HG02981 (cell line): Measurements from ENCODE around the gene CABP1.
"Not testable (repeated sequence)": the region's sequence is repeated elsewhere in the genome, so short reads cannot be mapped to it uniquely, and the experiment has no call there.

Experiments
- ATAC-seq: cut with Tn5 transposase; IDR thresholded peaks from one replicate; pipeline ENCODE4 v1.9.1; 2021; ENCODE audit warnings: mild to moderate bottlenecking, moderate library complexity; ENCODE audit not compliant: unreplicated experiment

Gene CABP1

DNA sequence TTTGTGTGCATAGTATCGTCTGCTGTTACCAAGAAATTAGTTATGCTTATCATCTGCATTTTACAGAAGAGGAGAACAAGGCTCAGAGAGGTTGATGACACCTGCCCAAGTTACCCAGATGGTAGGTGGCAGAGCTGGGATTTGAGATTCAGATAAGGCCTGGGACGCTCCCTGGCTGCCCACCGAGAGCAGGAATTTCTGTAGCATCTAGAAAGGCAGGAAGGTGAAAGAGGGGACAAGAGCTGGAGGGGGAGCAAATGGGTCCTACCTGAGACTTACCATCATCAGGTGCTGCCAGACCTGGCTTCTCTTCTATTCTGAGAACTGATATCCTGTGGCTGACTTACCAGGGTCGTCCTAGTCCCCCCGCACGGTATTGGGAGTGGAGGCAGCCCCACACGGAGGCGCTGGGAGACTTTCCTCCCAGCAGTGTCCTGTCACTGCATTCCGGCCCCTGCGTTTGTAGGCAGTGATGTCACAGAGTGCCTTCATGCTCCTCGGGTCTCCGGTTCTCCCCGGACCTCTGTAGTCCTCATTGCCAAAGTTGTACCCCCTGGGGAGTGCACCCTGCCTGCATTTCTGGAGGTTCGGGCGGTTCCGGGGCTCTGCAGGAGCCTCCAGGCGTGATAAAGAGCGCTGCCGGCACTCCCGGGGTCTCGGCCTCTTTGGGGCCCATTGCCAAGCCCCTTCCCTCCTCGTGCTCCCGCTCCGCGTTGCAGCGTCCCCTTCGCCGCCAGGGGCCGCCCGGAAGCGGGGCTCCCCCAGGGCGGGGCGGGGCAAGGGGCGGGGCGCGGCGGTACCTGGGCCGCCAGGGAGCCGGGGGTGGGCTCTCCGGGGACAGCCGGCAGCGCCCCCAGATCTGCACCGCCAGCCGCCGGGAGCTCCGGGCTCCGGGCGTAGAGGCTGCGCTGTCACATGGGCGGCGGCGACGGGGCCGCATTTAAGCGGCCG, at the start of gene CABP1:
CABP1 (plus strand) TSS at position 856 of the 951 bp plus-strand sequence; CDS start at position 916, 60 bp downstream.
- ATAC-seq, result peak; percentile 58

DNA sequence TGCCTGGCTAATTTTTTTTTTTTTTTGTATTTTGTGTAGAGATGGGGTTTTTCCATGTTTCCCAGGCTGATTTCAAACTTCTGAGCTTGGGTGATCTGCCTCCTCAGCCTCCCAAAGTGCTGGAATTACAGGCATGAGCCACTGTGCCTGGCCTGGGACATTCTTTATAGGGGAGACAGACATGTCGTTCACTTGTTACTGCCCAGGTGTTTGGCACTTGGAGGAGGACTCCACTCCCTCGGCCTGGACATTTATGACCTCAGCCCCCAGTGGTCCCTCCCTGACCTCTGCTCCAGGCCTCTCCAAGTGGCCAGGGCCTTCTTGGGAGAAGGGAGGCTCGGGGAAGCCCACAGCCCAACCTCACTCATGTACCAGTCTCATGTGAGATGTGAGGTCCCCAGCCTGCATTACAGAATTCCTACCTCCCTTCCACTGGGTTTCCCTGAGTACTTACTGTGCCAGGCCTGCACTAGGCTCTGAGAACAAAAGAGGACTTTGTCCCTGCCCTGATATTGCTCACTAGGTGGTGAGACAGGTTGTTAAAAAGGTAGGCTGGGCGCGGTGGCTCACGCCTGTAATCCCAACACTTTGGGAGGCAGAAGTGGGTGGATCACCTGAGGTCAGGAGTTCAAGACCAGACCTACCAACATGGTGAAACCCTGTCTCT, 49.6 kb upstream of the CABP1 start:
- no peak for ATAC-seq

DNA sequence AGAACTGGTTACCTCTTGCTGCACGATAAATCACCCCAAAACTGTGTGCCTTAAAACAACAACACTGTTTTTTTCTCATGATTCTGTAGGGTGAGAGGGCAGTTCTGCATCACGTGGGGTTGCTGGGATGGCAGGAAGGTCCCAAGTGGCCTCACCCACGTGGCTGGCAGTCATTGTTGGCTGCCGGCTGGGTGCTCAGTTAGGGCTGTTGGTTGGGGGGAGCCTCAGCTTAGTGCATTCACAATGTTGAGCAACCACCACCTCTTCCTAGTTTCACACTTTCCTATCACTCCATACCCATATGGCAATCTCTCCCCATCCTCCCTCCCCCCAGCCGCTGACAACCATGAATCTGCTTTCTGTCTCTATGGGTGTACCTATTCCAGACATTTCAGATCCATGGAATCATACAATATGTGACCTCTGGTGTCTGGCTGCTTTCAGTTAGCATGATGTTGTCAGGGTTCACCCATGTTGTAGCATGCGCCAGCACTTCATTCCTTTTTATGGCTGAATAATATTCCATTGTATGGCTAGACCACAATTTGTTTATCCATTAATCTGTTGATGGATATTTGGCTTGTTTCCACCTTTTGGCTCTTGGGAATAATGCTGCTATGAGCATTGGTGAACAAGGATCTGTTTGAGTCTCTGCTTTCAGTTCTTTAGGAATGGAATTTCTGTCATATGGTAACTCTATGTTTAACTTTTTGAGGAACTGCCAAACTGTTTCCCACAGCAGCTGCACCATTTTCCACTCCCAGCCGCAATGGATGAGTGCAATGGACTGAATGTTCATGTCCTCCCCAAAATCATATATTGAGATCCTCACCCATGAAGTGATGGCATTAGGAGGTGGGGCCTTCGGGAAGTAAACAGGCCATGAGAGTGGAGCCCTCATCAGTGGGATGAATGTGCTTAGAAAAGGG, 48.0 kb upstream of the CABP1 start:
- ATAC-seq, result no peak

DNA sequence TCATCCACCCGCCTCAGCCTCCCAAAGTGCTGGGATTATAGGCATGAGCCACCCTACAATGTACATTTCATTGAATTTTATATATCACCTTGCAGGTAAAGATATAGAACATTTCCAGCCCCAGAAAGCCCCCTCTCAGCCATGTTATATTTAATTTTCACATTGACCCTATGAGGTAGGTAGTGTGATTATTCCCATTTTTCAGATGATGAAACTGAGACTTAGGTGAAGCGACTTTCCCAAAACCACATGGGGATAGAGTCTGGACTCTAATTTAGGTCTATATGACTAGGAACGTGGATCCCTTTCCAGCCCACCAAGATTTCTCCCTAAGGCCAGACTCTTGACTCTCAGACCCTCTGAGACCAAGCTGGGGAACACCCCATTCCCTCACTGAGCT, 43.5 kb upstream of the CABP1 start:
- no peak for ATAC-seq

DNA sequence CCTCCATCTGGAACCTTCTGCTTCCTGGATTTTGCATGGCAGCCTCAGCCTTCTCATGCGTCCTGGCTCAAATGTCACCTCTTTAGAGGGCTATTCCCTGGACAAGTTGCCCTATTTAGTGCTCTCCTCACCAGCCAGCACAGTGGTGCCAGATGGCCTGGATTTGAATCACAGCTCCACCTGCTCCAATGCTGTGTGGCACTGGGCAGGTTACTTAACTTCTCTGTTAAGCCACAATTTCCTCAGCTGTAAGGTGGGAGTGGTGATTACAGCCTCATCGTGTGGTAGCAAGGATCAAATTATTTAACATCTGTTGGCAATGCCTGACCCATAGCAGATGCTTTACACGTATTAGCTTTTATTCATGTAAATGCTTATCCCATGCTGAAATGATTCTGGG, 42.6 kb upstream of the CABP1 start:
- no peak for ATAC-seq

DNA sequence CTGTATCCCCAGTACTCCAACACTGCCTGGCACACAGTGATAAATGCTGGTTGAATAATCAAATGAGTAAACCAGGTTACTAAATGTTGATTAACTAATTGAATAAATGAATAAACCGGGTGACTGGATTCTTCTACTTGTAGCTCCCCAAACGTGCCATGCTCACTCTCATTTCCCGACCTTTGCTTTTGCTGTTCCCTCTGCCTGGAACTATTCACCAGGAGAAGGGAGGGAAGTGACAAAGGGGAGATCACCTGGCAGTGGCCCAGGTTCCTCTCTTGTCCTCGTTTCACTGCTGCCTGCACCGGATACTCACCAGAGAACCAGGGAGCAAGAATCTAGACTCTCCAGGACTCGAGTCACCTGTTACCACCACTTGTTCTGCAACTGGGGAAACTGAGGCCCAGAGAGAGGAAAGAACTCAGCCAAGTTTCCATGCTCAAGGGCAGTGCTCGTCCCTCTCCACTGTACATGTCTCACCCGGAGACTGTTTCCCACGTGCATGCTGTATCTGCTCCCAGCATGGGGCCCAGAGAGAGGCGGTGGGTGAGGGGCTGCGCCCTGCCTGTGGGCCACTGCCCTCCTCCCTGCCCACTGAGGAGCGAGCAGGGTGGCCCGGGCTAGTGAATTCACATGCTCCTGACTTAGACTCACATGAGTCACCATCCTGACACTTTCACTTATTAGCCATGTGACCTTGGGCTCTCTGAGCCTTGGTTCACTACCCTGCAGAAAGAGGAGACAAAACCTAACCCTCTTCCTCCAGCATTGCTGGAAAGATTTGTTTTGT, 41.6 kb upstream of the CABP1 start:
- ATAC-seq, result no peak

DNA sequence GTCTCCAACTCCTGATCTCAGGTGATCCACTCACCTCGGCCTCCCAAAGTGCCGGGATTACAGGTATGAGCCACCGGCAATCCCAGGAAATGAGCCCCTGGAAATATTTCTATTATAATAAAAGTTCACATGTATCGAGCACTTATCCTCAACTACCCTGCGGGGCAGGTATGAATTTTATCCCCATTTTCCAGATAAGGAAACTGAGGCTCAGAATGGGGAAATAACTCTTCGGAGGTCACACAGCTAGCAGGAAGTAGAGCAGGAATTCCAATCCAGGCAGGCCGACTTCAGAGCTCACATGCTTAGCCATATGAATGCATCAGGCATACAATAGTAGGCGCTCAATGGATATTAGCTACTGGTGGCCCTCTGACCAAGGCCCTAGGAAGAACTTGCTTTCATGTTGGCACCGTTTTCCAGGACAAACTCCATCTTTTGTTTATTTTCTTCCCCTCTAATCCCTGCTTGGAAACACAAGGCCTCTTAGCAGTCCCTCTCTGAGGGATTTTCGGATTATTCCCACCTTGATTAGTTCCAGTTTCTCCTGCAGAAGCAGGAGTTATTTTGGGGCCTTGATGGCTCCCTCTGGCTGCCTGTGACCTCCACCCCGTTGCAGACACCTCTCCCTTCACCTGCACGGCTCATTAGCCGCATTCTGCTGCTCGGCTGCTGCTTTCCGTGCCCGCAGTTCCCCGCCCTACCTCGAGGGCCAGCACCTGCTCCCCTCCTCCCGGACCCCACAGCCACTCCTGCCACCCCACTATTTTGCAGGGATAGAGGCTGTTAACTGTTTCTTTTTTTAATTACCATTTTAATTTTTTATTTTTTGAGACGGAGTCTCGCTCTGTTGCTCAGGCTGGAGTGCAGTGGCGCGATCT, 40.5 kb upstream of the CABP1 start:
- ATAC-seq, result no peak

DNA sequence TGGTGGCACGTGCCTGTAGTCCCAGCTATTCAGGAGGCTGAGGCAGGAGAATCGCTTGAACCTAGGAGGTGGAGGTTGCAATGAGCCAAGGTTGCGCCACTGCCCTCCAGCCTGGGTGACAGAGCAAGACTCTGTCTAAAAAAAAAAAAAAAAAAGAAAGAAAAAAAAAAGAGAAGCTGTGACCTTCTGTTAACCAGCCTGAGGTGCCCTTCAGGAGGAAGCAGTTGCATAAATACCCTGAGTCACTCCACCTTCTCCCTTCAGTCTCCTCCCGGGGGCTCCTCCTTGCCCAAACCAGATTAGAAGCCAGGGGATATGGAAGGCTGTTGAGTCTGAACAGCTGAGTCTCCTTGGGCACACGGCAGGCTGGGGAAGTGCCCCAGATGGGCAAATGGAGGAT, 38.0 kb upstream of the CABP1 start:
- ATAC-seq, result not testable (repeated sequence)

DNA sequence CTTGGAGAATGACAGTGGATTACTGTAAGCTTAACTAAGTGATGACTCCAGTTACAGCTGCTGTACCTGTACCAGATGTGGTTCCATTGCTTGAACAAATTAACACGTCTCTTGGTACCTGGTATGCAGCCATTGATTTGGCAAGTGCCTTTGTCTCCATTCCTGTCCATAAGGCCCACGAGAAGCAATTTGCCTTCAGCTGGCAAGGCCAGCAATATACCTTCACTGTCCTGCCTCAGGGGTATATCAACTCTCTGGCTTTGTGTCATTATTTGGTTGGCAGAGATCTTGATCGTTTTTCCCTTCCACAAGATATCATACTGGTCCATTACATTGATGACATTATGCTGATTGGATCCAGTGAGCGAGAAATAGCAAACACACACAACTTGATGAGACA, 29.9 kb upstream of the CABP1 start:
- no peak for ATAC-seq

DNA sequence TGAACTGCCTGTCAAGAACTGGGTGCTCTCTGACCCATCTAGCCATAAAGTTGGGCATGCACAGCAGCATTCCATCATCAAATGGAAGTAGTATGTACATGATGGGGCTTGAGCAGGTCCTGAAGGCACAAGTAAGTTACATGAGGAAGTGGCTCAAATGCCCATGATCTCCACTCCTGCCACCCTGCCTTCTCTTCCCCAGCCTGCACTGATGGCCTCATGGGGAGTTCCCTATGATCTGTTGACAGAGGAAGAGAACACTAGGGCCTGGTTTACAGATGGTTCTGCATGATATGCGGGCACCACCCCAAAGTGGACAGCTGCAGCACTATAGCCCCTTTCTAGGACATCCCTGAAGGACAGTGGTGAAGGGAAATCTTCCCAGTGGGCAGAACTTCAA, 28.9 kb upstream of the CABP1 start:
- not testable (repeated sequence) for ATAC-seq

DNA sequence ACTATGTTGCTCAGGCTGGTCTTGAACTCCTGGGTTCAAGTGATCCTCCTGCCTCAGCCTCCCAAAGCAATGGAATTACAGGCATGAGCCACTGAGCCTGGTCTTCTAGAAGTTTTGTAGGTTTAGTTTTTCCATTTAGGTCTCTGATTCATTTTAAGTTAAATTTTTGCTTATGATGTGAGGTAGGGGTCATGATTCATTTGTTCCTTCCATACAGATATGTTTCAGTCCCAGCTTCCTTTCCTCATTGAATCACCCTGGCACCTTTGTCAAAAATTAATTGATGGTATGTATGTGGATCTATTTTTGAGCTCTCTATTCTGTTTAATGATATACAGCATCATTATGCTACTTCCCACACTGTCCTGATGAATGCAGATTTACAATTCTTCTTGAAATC, 25.6 kb upstream of the CABP1 start:
- ATAC-seq, result no peak

DNA sequence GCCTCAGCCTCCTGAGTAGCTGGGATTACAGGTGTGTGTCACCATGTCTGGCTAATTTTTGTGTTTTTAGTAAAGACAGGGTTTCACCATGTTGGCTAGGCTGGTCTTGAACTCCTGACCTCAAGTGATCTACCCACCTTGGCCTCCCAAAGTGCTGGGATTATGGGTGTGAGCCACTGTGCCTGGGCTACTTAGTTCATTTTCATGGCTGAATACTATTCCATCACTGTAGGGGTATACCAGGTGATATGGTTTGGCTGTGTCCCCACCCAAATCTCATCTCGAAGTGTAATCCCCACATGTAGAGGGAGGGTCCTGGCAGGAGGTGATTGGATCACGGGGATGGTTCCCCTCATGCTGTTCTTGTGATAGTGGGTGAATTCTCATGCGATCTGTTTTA, 23.2 kb upstream of the CABP1 start:
- not testable (repeated sequence) for ATAC-seq

DNA sequence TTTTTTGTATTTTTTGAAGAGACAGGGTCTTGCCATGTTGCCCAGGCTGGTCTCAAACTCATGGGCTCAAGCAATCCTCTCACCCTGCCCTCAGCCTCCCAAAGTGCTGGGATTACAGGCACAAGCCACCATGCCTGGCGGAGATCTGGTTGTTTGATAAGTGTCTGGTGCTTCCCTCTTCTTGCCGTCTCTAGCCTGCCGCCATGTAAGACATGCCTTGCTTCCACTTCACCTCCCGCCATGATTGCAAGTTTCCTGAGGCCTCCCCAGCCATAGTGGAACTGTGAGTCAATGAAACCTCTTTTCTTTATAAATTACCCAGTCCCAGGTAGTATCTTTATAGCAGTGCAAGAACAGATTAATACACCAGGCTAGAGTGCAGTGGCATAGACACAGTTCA, 22.7 kb upstream of the CABP1 start:
- not testable (repeated sequence) for ATAC-seq

DNA sequence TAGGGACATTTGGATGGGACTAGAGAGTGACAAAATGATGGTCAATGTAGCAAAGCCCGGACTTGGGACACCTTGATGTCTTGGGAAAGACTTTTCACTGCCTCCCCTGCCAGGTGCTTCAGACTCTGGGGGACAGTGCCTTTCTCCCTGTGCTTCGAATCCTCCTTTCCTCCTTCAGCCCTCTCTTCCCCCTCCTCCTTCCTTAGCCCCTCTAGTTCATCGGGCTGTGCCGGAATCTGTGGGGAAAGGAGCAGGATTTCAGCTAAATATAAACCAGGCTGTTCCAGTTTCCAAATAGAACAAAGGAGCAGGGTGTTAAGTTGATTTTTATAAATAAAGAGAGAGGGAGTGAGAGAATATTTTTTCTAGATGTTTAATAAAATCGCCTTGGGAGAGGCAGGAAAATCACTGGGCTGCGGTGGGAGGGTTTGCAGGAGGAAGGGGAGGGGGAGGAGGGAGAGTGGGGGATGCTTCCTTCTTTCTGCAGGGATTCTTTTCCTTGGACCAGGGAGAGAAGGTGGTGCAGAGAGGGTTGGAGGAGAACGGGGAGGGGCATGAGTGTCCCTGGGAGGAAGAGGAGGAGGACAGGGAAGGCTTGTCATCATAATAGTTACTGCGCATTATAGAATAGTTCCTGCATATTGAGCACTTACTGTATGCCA, 21.3 kb upstream of the CABP1 start:
- ATAC-seq, result no peak

DNA sequence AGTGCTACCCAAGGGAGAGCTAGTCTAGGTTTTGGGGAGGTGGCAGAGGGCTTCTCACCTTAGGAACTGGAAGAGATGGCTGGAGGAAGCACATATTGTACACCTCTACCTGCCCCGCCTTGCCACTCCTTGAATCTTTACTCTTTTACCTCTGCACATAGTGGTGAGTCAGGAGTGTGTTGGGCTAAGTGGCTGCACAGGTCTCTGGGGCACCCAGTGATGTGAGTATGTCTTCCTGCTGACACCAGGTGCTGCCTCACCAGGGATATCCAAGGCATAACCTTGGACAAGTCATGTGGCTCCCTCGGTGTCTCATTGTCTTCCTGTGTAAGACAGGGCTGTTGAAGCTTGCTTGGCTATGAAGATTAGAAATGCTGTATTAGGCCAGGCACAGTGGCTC, 19.8 kb upstream of the CABP1 start:
- ATAC-seq, result no peak

DNA sequence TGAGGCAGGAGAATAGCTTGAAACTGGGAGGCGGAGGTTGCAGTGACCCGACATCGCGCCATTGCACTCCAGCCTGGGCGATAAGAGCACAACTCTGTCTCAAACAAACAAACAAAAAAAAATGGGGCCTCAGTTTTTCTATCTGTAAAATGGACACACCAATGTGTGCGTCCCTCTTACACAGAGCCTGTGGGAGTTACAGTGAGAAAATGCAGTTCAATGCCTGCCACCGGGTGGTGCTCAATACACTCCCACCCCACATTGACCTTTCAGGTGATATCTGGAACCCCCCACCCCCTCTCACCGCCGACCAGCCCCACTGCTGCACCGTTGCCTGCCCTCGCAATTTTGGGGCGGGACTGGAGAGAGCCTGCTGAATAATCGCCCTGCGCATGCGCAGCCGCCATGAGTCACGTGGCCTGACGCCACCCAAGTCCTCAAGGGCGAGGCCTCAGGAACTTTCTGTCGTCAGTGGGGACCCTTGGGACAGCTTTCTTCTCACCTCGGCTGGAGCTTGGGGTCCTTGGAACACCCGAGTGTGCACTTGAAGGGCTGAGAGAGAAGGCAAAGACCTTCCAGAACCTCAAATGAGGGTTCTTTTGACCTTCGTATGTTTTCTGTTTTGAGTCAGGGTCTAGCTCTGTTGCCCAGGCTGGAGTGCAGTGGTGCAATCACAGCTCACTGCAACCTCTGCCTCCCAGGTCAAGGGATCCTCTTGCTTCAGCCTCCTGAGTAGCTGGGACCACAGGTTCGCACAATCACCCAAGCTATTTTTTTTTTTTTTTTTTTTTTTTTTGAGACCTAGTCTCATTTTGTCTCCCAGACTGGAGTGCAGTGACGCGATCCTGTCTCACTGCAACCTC, 14.6 kb upstream of the CABP1 start:
- ATAC-seq, result no peak

DNA sequence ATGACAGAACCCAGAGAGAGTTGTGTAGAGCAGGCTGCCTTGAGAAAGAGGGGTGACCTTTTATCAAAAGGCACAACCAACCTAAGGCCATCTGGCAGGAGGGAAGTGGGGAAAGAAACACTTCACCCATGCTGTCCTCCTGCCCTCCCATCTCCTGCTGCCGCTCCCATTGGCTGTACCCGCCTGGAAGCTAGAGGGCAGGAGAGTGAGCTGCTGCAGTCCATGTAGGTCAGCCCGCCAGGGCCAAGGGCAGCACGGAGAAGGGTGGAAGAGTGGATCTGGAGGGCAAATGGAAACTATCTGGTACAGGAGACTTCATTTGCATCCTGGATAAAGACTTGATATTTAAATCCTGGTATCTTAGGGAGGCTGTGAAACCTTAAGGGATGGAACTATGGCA, 11.5 kb upstream of the CABP1 start:
- no peak for ATAC-seq
